ENCODE measurements around the gene SLC13A5.
"Not testable (repeated sequence)": the region's sequence is repeated elsewhere in the genome, so short reads cannot be mapped to it uniquely, and the experiment has no call there.

GRCh38 chr17:6746665-6747064 lies 33.5 kb upstream of the SLC13A5 start:
- TF ChIP-seq CTCF (conservative IDR thresholded peaks at IDR 0.05); EZH2 (IDR thresholded peaks at IDR 0.05; ENCODE audit: low read depth): not testable (repeated sequence)
